Urinary bladder (tissue), 4 donors: ENCODE measurements around the gene RRP36. TPM values are rescaled to one million over a fixed set of nuclear protein-coding genes. Genes with fewer than 3 reads are reported as not detected.
"Not testable (repeated sequence)": the region's sequence is repeated elsewhere in the genome, so short reads cannot be mapped to it uniquely, and the experiment has no call there.

ENCODE experiments used
- DNase-seq: peaks from one replicate; pipeline ENCODE4 v3.0.0-alpha.2; 2015; ENCODE audit errors: extremely low spot score
- H3K27ac ChIP-seq: one replicate; pipeline ENCODE4 v1.5.1; 2013; ENCODE audit warnings: low read depth, mild to moderate bottlenecking, moderate library complexity
- H3K36me3 ChIP-seq: one replicate; pipeline ENCODE4 v1.6.1; 2013; ENCODE audit warnings: mild to moderate bottlenecking, moderate library complexity; ENCODE audit not compliant: insufficient read depth
- H3K4me1 ChIP-seq: one replicate; pipeline ENCODE4 v1.6.1; 2013; ENCODE audit warnings: mild to moderate bottlenecking, moderate library complexity; ENCODE audit not compliant: insufficient read depth
- H3K4me3 ChIP-seq: one replicate; pipeline ENCODE4 v1.5.1; 2013; ENCODE audit warnings: low read depth, low read length
- WGBS: extraction: QIAGEN DNeasy Blood & Tissue Kit; methylation state at CpG from one replicate; pipeline ENCODE4 v1.1.7; 2013; 5-methylcytosine and 5-hydroxymethylcytosine counted together
- polyA plus RNA-seq: library from polyadenylated mRNA; stranded (reverse); fragments of 200-250 nt; gene quantifications from one replicate; pipeline ENCODE4 v1.2.3, GENCODE V29; 2013
- total RNA-seq: library from RNA; depleted of rRNA; stranded (reverse); fragments of >200 nt; gene quantifications from one replicate; pipeline ENCODE4 v1.2.3, GENCODE V29; 2014
- donor health status: healthy with polysubstance abuse.
- donor health status: healthy.

The RRP36 gene
- total and polyA plus RNA-seq, 2 donors, result 37.1 to 38.1 TPM

DNA sequence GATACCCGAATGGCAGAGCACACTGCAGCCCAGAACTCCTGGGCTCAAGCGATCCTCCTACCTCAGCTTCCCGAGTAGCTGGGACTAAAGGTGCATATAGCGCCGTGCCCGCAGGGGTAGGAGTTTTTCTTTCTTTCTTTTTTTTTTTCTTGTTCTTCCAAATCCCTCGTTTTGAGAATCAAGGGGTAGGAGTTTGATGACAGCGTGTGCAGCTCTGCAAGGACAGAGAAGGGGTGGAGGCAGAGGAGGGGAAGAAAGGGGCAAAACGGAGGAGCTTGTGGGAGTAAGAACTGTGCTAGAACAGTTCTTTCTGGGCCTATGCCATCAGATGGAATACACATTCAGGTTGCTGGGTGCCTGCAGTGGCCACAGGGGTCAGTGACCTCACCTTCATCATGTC lies 15.3 kb downstream of the RRP36 start:
- WGBS, result 92% methylated on average over 9 of the region's 9 CpGs
- no peak for DNase-seq
- no peak overlapping the region for H3K4me3 ChIP-seq
- no peak overlapping the region for H3K27ac ChIP-seq
- H3K4me1 ChIP-seq, result no peaks in the 10 kb centered on the region
- no peaks in the 10 kb centered on the region for H3K36me3 ChIP-seq

DNA sequence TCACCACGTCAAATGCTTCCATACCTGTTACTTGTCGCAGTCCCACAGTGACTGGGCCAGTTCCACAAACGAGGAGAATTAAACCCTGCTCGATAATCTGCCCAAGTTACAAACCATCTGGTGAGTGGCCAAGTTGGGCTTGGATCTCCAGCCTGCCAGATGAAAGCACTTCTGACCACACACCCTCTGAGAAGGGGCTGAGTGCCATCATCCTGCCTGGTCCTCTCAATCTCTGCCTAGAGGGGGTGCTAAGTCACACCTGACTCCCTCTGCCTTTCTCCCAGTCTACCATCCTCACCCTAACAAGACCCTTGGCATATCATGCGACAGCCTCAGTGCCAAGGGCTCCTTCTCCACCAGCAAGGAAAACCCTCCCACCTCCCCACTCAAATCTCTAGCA lies 15.8 kb downstream of the RRP36 start:
- Histone ChIP-seq H3K36me3 (no peaks in the 10 kb centered on the region), H3K27ac (no peak overlapping the region), H3K4me1 (no peaks in the 10 kb centered on the region), H3K4me3 (no peak overlapping the region)
- 79% methylated on average over 5 of the region's 5 CpGs for WGBS
- no peak for DNase-seq

DNA sequence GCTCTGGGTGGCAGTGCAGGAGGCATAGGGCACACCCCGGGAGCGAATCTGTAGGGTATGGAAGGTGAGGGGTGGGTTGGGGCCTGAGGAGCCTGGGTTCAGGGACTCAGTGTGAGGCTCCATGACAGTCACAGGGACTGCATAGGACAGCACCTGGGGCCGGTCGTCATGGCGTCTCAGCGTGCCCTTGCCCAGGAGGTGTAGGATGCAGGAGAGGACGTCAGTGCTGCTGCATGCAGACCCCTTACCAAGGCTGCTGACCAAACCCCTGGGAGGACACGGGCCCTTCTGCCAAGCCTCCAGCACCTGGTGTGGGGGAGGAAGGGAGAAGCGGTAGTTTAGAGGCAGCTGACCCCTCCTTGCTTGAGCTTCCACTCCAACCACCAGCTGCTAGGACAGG lies 16.3 kb downstream of the RRP36 start:
- no peak for DNase-seq
- no peaks in the 10 kb centered on the region for H3K4me1 ChIP-seq
- no peaks in the 10 kb centered on the region for H3K36me3 ChIP-seq
- H3K27ac ChIP-seq, result no peak overlapping the region
- H3K4me3 ChIP-seq, result no peak overlapping the region
- 91% methylated on average over 9 of the region's 9 CpGs for WGBS

DNA sequence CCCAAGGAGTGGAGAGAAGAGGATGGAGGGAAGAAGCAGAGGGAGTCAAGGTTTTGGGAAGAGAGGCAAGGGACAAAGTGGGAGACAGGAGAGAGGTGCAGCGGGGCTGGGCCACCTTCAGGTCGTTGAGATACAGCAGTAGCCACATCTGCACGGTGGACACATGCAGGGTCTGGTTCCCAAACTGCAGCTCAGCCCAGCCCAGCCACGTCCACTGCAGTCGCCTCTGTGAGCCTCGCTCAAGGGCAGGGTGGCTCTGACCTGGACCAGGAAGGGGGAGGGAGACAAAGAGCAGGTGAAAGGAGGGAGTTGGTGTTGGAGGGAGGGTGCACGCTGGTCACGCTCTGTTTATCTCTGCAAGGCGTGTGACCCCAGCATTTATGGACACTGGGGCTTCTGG lies 17.3 kb downstream of the RRP36 start:
- no peak for DNase-seq
- Histone ChIP-seq H3K27ac (no peak overlapping the region), H3K4me1 (no peaks in the 10 kb centered on the region), H3K4me3 (no peak overlapping the region), H3K36me3 (no peaks in the 10 kb centered on the region)
- WGBS, result 81% methylated on average over 9 of the region's 9 CpGs

DNA sequence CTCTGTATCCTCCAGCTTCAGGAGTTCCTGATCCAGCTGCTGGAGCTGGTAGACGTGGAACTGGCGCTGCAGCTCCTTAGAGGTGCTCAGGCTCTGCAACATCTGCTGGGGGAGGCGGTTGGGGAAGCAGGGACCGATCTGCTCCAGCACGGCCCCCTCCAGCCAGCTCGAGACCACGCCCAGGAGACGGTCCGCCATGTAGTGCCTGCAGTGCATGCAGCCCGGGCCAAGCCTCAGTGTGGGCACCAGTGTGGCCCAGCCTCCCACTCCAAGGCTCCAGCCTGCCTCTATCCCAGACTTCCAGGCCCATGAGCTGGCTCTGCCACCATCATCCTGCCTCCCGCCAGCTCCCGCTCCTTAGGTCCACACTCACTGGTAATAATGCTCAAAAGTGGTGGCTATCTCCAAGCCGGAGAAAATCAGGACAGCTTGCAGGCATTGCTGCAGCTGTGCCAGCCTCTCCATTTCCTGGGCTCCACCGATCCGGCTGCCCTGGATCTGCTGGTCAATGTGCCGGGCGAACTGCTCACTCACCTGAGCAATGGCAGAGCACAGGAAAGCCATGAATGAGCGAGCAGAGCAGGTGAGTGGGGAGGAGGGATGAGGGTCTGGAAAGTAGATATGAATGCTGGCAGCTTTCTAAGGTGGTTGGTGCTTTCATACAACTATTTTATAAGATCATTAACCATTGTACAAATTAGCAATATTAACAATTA lies 19.3 kb downstream of the RRP36 start:
- WGBS, result 94% methylated on average over 18 of the region's 18 CpGs
- H3K4me3 ChIP-seq, result no peak overlapping the region
- no peaks in the 10 kb centered on the region for H3K36me3 ChIP-seq
- H3K4me1 ChIP-seq, result no peaks in the 10 kb centered on the region
- no peak for DNase-seq
- no peak overlapping the region for H3K27ac ChIP-seq

DNA sequence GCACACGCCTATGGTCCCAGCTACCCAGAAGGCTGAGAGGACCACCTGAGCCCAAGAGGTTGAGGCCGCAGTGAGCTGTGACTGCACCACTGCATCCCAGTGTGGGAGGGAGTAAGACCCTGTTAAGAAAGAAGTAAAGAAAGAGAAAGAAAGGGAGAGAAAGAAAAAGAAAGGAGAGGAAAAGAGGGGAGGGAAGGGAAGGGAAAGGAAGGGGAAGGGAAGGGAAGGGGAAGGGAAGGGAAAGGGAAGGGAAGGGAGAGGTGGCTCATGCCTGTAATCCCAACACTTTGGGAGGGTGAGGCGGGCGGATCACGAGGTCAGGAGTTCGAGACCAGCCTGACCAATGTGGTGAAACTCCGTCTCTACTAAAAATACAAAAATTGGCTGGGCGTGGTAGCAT lies 20.1 kb downstream of the RRP36 start:
- H3K4me3 ChIP-seq, DNase-seq, H3K36me3 ChIP-seq, H3K4me1 ChIP-seq, H3K27ac ChIP-seq: not testable (repeated sequence)
- 94% methylated on average over 8 of the region's 8 CpGs for WGBS

DNA sequence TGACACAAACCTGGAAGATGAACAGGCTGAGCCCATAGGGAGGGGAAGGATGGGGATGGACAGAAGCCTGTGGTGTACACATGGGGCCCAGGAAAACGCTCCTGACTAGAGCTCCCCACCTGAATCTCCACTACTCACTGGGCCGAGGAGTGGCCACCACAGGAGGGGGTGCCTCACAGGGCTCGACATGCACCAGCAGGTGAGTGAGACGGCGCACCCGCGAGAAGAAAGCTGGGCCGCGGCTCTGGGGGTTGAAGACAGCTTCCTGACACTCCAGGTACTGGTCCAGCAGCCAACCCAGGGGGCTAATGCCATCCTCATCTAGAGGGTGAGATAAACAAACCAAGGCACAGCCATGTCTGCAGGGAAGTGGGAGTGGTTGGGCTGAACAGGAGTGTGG lies 21.9 kb downstream of the RRP36 start:
- Histone ChIP-seq H3K4me3 (no peak overlapping the region), H3K4me1 (no peaks in the 10 kb centered on the region), H3K36me3 (no peaks in the 10 kb centered on the region), H3K27ac (no peak overlapping the region)
- DNase-seq, result no peak
- 92% methylated on average over 9 of the region's 9 CpGs for WGBS

DNA sequence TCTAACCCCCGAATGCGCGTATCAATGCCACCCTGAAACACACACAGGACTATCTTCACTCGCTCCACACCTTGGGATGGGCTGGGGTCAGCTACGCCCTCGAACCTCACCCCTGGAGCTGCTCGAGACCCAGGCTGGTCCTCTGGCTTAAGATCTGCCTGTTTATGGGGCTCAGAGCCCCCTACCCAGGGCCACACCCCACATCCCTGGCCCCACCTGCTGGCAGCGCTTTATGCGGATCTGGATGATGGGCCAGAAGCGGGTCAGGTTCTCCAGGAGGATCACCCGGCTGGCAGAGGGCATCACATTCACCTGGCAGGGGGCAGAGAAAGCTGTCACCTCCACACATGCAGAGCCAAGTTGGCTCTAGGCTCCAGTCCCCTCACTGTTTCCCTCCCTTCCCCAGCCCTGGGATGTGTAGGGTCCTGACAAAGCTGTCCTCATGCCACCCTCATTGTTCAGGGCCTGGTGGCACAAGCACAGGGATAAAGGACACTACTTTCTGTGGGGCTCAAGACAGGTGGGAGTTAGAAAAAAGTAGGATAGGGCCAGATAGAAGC lies 24.0 kb downstream of the RRP36 start:
- H3K36me3 ChIP-seq, result no peaks in the 10 kb centered on the region
- DNase-seq, result no peak
- H3K4me1 ChIP-seq, result no peaks in the 10 kb centered on the region
- 94% methylated on average over 11 of the region's 11 CpGs for WGBS
- no peak overlapping the region for H3K27ac ChIP-seq
- H3K4me3 ChIP-seq, result no peak overlapping the region

DNA sequence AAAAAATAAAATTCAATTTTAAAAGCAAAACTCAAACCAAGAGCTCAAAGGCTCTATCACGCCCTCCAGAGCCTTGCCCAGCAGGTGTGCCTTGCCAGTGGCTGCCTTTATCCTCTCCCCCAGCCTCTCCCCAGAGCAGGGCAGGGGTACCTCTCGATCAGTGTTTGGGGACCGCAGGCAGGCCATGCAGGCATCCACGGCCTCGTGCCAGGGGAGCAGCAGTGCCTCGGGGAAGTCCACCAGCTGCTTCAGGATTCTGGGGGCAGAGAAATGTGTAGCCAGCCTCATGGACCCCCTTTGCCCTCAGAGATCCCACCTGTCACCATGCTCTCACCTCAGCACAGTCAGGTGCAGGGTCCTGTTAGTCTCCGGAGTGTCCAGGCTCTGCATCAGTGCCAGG lies 26.6 kb downstream of the RRP36 start:
- H3K4me3 ChIP-seq, result no peak overlapping the region
- no peaks in the 10 kb centered on the region for H3K4me1 ChIP-seq
- H3K27ac ChIP-seq, result no peak overlapping the region
- no peak for DNase-seq
- WGBS, result 91% methylated on average over 7 of the region's 7 CpGs
- H3K36me3 ChIP-seq, result no peaks in the 10 kb centered on the region

DNA sequence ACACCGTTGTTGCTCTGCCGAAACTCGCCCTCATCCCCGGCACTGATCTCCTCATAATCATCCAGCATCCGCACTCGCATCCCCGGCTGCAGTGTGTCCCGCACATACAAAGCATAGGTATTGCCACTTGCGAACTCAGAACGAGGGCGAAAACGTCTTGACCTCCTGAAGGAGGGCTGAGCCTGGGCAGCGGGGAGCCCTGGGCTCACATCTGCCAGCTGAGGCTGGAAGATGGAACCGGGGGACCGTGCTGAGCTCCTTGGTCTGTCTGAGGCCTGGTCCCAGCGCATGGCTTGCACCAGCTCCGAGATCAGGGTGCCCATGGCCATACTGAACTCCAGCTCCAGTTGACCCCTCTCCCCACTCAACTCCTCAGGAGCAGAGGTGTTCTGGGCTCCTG lies 29.6 kb downstream of the RRP36 start:
- H3K4me3 ChIP-seq, result no peak overlapping the region
- H3K36me3 ChIP-seq, result no peaks in the 10 kb centered on the region
- WGBS, result 93% methylated on average over 17 of the region's 17 CpGs
- no peaks in the 10 kb centered on the region for H3K4me1 ChIP-seq
- DNase-seq, result no peak
- H3K27ac ChIP-seq, result no peak overlapping the region

DNA sequence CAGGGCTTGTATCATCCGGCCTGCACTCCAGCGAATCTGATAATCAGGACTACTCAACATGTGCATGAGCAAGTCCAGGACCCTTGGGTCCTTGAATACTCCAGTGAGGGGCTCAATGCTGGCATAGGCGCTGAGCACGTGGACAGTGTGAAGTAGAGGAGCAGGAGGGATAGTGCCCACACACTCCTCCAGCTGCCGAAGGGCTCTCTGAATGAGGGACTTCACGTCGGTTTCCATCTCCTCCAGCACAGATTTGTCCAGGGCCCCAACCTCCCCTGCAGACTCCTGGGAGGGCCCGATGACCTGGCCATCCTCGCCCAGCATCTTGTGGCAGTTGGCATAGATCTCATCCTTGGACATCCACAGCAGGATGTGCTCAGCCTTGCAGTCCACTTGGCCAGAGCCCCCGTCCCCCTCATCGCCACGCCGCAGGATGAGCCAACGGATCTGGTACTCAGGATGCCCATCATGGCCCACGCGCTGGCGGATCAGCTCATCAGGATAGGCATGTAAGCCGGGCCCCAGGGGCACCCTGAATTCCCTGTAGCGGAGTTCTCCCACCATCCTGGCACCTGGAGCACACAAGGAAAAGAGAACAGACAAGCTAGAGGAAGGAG lies 30.9 kb downstream of the RRP36 start:
- Histone ChIP-seq H3K27ac (no peak overlapping the region), H3K36me3 (no peaks in the 10 kb centered on the region), H3K4me1 (no peaks in the 10 kb centered on the region), H3K4me3 (no peak overlapping the region)
- no peak for DNase-seq
- 79% methylated on average over 19 of the region's 19 CpGs for WGBS

DNA sequence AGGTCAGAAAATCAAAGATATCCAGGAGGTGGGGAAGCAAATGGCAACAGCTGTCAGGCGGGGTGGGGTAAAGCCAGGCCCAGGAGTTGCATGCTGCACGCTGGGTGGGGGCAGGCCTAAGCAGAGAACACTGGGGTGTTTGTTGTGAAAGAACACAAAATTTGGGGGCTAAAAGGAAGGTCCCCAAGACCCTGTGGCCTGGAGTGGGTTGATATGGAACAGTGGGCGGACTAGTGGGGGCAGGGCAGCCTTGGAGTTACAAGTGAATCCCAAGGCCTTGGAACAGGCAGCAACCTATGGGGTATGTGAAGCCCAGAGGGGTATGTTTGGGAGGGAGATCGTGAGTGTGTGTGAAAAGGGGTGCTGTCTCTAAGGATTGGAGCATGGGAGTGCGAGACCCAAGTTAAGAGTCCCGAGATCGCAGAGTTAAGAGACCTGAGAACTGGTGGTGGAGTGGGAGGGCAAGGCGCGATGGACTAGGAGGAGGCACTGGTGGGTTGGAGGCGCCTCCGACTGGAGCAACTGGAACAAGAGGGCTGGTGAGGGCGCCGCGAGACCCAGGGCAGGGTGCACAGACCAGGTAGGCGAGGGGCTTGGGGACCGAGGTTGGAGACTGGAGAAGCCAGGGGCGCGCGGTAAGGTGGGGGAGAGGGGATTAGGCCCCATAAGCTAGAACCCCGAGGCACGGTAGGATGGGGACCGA lies 31.6 kb downstream of the RRP36 start:
- no peaks in the 10 kb centered on the region for H3K4me1 ChIP-seq
- 16% methylated on average over 22 of the region's 22 CpGs for WGBS
- peak overlapping the region; percentile 82 for H3K4me3 ChIP-seq
- peak overlapping the region; percentile 93 for H3K27ac ChIP-seq
- no peaks in the 10 kb centered on the region for H3K36me3 ChIP-seq
- DNase-seq, result no peak

DNA sequence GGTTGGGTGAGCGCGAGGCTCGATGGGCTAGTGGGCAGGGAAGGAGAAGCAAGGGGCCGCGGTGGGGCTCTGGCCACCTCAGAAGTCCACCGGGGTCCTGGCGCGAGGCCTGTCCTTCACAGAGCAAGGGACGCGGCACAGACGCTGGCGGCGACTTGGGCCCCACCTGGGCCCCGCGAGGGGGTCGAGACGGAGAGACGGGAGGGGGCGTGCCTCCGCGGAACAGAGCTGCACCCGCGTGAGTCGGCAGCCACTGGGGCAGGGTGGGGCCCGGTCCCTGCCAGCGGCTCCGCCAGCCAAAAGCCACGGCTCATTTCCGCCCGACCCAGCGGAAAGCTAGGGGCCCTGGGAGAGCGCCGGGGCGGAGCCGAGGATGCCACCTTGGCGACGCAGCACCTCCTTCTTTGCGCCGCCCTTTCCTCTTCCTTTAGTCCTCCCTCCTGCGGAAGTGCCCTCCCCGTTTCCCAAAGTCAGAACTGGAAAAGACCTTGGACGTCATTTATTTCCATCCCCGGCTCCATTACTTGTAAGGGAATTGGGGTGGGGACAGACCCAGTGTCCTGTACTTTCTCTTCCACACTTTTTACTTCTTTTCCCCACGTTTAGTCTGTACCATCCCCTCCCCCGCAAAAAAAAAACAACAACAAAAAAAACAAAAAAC lies 32.3 kb downstream of the RRP36 start, which contains the start of gene CUL7:
TSS of gene CUL7 (minus strand) at position 307 of the 661 bp plus-strand sequence. CDS start 1,063 bp downstream, outside the sequence.
- Histone ChIP-seq H3K4me3 (peak within 1 kb of the TSS; percentile 82), H3K4me1 (no peaks in the 10 kb centered on the region), H3K36me3 (no peaks in the 10 kb centered on the region), H3K27ac (peak within 1 kb of the TSS; percentile 93)
- WGBS, result 2% methylated on average over 45 of the region's 45 CpGs
- DNase-seq, result peak; percentile 89
